Neural cell (in vitro differentiated cells): Measurements from ENCODE around the gene ZNF774.

Experiments
- CTCF ChIP-seq: fragments of 450-650 bp; IDR thresholded peaks from 2 replicates; pipeline ENCODE4 v1.5.1; 2014; ENCODE audit warnings: antibody characterized with exemption, mild to moderate bottlenecking, moderate library complexity; ENCODE audit not compliant: poor library complexity, severe bottlenecking
- POLR2AphosphoS5 ChIP-seq: IDR thresholded peaks from 2 replicates; pipeline ENCODE4 v1.6.1; 2012
- SMC3 ChIP-seq: fragments of 450-650 bp; conservative IDR thresholded peaks from 2 replicates; pipeline ENCODE4 v1.6.1; 2014; ENCODE audit warnings: antibody characterized with exemption, mild to moderate bottlenecking, moderate library complexity; ENCODE audit not compliant: poor library complexity

DNA sequence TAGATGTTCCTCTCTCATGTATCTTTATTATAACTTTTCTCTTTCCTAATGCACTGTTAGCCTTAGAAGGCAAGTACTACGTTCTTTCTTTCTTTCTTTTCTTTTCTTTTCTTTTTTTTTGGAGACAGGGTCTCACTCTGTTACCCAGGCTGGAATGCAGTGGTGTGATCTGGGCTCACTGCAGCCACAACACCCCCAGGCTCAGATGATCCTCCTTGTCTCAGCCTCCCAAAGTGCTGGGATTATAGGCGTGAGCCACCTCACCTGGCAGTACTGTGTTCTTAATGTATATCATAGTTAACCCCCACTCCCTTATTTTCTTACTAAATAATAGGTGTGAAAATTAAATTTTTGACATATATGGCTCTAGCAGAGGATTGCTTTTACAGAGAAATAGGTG lies 59.1 kb downstream of the ZNF774 start:
- no peak for TF ChIP-seq CTCF
- TF ChIP-seq POLR2AphosphoS5: no peak
- TF ChIP-seq SMC3: no peak
